Measurements from ENCODE around the gene PTRHD1.

GRCh38 chr2:24792874-24793760 lies at the start of gene PTRHD1, which contains the start of gene CENPO:
- TF ChIP-seq CTCF (IDR thresholded peaks at IDR 0.05) (peak; percentile 68), EZH2 (IDR thresholded peaks at IDR 0.05; ENCODE audit: borderline replicate concordance, insufficient read depth, low read depth, low read length, poor library complexity, severe bottlenecking) (no peak)
